GM20431 (cell line): ENCODE results near the gene NXN.
"Not testable (repeated sequence)": the region's sequence is repeated elsewhere in the genome, so short reads cannot be mapped to it uniquely, and the experiment has no call there.

Experiments
- in situ Hi-C: fragments of 300-500 bp; cut with MseI, MboI; formaldehyde crosslinking; loops from one replicate; pipeline ENCODE4 v1.15.0; 2020; ENCODE audit warnings: low sequenced_read_pairs; ENCODE audit not compliant: unreplicated experiment

NXN gene

DNA sequence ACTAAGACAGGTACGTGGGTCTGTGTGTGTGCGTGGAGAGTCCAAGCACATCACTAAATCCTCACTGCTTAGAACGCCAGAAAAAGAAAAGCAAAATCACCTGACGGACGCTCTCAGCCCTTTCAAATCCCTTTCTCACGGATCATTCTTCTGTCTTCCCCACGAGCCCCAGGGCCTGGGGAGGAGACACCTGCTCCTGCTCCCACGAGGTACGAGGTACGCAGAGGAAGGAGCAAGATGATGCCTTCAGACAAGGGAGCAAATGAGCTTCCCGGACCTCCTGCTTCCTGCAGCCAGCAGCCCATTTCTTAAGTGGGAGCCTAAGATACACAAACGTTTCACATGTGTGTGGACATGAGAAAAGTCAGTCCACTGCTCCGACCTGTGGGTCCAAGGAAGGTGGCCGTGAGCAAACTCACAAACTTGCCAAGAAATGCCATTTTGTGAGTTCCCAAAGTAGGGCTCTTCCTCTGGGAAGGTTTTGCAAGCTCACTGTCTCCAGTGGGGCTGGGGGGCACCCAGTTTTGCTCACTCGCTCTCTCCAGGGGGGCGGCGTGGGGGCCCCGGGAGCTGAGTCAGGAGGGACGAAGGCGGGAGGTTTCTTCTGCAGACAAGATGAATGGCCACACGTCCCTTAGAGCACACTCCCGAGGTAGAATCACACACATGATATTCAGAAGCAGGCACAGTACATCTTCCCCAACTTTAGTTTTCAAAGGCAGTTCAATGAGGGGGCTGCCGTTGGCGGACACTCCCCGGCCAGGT lies 129.3 kb downstream of the NXN start:
- in situ Hi-C loops: no loop called here

DNA sequence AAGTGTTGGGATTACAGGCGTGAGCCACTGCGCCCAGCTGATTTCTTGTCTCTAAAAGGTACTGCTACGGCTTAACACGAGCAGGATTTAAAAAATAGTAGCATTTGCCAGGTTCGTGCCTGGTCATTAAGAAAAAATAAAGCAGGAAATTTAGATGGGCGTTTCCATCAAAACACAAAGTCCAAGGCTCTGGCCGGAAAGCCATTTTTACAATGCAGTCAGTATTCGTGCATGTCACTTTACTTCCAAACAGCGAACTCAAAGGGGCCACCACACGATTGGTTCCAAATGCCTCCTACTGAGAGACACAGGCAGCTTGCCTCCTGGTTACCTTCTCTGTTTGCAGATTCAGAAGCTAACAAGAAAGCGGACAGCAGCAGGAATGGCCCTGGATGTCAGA lies 131.2 kb downstream of the NXN start:
- in situ Hi-C loops: no loop called here

DNA sequence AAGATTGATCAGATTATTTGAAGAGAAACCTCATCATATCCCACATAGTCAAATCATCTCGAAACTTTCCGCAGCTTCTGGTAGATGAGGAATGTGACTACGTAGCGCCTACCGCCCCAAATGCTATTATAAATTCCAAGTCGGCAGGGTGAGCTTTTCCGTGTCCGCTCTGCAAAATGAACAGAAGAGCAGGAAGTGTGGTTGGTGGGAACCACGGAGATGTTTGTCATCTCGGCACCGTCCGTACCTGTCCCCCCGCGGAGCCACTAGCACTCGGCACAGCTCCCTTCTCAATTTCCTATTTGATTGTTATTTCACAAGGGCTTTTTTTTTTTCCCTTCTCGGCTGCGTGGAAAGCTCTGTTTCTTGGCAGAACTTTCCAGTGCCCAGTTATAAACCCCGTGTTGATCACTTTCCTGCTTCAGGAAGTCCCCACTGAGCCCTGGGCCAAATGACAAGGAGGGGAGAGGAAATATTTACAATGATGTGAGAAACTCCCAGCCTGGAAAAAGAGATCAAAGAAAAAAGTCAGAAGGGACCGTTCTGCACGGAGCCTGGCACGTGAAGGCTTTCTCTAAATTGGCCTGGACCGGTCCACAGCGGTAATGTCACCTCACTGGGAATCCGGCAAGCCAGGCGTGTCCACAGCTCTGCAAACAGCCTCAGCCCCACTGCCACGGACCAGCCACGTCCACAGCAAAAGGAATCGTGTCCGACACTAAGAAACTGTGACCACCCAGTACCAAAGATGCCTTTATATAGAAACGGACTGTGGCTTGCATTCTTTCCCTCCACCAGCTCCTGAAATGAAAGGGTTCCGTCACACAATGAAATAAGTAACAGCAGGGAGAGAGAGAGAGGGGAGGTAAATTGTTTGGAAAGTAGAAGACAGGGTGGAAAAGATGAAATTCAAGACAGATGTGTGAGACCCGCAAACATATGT lies 132.4 kb downstream of the NXN start:
- in situ Hi-C loops: no loop called here

DNA sequence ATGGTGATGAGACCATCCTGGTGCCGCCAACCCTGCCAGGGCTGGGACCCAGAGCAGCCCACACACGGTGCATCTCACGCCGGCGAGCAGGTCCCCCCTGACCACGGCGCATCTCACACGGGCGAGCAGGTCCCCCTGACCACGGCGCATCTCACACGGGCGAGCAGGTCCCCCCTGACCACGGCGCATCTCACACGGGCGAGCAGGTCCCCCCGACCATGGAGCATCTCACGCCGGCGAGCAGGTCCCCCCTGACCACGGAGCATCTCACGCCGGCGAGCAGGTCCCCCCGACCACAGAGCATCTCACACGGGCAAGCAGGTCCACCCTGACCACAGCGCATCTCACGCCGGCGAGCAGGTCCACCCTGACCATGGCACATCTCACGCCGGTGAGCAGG lies 138.3 kb downstream of the NXN start:
- in situ Hi-C loops: no loop called here

DNA sequence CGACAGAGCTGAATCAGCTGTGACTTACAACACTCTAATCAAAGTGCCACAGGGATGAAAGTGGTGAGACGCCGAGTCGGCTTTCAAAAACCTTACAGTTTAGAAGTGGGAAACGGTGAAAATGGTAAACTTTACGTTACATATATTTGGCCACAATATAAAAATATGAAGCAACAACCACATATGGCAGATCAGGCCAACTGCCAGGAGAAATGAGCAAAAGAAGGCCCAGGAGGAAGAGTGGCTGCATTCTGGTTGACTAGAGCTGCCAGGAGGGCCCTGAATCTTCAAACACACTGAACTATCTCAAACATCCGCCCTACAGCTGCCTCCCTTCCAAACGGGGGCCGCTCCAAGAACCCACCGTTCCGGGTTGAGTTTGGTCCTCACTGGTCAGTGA lies 141.1 kb downstream of the NXN start:
- in situ Hi-C loops: no loop called here

DNA sequence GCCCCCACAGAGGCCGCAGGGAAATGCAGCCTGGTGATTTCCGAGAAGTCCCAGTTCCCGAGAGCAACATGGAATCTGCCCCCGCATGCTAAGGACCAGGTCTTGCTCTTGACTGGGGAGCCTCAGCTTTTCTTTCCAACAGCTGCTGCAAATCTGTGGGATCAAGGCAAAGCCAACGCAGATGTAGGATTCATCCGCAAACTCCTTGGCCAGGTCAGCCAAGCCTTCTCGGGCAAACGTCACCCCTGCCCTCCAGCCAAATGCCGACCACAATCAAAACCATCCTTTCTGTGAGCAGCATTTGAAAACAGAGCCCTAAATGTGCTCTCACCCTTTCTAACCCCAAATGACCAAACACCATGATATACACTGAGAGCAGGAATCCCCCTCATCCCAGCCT lies 143.4 kb downstream of the NXN start:
- in situ Hi-C loops: no loop called here

DNA sequence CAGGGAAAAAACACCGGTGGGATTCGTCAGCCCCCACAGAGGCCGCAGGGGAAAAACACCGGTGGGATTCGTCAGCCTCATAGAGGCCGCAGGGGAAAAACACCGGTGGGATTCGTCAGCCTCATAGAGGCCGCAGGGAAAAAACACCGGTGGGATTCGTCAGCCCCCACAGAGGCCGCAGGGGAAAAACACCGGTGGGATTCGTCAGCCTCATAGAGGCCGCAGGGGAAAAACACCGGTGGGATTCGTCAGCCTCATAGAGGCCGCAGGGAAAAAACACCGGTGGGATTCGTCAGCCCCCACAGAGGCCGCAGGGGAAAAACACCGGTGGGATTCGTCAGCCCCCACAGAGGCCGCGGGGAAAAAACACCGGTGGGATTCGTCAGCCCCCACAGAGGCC lies 143.9 kb downstream of the NXN start:
- in situ Hi-C loops: not testable (repeated sequence)

DNA sequence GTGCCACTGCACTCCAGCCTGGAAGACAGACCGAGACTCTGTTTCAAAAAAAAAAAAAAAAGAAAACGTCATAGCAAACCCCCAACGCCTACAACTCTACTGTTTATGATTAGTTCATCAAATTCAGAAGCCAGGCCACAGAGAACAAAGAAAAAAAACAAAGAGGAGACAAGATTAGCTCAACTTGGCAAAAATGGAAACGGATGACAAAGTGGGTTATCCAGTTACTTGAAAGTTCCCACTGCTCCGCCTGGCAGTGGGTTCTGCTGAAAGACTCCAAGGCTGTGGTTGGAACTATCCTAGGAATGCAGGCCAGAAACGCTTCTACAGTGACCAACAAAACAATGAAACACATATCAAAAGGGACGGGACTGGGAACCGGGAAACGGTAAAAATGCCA lies 144.3 kb downstream of the NXN start:
- in situ Hi-C loops: no loop called here

DNA sequence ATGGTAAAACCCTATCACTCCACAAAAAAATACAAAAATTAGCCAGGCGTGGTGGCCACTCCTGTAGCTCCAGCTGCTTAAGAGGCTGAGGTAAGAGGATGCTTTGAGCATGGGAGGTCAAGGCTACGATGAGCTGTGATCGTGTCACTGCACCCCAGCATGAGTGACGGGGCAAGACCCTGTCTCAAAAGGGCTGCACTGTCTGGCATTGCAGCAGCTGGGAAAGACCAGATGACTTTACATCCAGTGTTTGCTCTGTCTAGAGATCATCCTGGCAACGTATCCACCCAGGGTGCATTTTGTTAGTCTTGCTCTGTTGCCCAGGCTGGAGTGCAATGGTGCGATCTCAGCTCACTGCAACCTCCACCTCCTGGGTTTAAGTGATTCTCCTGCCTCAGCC lies 145.4 kb downstream of the NXN start:
- in situ Hi-C loops: no loop called here

DNA sequence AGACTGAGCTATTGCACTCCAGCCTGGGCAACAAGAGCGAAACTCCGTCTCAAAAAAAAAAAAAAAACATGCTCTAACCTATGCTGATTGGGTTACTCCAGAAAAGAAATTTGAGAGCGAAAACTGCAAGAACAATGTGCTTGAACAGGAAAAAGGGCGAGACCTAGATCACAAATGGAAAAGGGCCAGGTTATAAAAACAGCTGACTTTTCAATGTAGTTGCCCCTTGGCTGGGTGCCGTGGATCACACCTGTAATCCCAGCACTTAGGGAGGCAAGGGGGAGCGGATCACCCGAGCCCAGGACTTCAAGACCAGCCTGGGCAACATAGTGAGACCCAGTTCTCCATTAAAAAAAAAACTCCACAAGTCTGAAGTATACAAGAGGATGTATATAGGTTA lies 148.6 kb downstream of the NXN start:
- in situ Hi-C loops: no loop called here

DNA sequence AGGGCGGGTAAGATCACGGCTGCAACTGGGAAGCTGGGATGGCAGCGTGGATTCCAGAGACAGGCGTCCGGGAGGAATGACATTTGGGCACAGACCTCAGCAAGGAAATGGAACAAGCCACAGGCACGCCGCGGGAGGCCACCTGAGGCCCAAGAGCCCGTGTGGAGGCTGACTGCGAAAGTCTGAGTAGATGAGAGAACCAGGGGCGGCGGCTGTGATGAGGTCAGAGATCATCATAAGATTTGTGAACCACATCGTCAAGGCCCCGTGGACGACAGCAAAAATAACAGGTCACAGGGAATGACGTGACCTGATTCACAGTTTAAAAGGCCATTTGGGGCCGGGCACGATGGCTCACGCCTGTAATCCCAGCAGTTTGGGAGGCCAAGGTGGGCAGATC lies 149.2 kb downstream of the NXN start:
- in situ Hi-C loops: no loop called here

DNA sequence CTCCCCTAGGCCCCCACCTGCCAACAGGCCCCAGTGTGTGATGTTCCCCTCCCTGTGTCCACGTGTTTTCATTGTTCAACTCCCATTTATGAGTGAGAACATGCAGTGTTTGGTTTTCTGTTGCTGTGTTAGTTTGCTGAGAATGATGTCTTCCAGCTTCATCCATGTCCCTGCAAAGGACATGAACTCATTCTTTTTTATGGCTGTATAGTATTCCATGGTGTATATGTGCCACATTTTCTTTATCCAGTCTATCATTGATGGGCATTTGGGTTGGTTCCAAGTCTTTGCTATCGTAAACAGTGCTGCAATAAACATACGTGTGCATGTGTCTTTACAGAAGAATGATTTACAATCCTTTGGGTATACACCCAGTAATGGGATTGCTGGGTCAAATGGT lies 150.0 kb downstream of the NXN start:
- in situ Hi-C loops: not testable (repeated sequence)

DNA sequence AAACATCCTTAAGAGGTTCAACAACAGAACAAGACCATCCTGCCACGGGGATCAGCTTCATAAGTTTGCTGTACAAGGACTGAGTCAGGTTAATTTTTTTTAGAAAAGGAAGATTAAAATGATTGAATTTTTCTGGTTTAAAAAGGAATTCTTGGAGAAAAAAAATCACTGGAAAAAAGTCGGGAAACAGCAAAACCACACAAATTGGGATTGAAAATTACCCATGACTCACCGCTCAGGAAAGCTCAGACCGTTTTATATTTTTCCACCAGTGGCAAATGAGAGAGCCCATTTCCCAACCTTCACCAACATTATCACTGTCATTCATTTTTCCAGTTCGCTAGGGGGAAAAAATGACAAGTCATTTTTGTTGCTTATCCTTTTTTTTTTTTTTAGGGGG lies 150.8 kb downstream of the NXN start:
- in situ Hi-C loops: no loop called here

DNA sequence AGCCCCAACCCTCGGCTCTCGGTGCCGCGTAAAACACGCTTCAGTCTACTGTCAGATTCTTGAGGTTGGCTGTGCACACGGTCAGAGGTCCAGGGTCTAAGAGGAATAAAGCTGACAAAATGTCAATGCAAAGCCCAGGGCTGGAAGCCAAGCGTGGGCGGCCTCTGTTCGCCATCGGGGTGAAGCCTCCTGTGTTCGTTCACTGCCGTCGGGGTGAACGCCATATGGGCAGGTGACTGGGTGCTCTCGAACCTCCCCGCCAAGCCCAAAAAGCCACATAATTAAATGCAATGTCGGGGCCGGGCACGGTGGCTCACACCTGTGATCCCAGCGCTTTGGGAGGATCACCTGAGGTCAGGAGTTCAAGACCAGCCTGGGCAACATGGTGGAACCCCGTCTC lies 152.8 kb downstream of the NXN start:
- in situ Hi-C loops: no loop called here

DNA sequence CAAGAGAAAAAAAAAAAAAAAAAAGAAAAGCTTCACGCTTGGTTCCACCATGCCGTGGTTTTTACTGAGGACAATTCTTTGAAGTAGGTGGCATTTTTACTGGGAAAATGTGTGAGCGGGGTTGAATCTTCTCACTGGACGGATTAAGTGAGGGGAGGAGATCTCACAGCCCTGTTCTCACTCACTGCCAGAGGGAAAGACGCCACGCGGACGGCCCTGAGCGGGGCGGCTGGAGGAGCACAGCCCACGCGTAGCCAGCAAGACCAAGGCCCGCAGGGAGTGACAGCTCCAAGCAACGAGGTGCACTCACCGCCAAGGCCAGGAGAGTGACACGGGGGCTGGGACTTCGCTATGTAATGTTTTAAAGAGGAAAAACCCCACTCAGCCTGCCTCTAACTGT lies 154.4 kb downstream of the NXN start:
- in situ Hi-C loops: no loop called here

DNA sequence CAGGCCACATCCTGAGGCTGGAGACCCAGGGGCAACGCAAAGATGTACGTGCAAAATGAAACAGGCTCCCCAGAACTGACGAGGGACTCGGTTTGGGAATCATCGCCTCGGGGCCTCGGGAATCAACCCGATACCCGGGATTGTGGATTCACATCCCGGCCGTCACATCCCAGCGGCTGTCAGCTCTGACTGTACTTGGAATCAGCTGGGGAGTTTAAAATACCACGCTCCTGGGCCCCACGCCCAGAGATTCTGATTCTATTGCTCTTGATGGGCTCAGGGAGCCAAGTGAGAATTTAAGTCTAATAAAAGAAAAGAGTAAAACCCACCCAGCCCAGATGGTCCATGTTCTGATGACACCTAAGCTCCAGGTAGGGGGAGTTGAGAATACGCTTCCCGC lies 155.2 kb downstream of the NXN start:
- in situ Hi-C loops: no loop called here

DNA sequence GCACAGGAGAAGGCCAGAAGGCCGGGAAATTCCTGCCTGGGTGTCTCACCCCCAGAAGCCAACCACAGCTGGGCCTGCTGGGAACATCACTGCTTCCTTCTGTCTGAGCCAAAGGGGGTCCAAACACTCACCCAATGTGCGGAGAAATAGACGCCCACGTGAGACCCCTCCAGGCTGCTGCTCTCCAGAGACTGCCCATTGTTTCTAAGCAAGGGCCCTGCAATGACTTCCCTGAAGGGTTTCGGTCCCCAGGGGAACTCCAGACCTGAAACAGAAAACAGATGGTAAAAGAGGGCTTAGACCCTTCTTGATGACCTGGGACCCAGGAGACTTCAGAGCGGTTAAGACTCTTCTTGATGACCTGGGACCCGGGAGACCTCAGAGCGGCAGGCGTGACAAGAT lies 156.1 kb downstream of the NXN start:
- in situ Hi-C loops: no loop called here

DNA sequence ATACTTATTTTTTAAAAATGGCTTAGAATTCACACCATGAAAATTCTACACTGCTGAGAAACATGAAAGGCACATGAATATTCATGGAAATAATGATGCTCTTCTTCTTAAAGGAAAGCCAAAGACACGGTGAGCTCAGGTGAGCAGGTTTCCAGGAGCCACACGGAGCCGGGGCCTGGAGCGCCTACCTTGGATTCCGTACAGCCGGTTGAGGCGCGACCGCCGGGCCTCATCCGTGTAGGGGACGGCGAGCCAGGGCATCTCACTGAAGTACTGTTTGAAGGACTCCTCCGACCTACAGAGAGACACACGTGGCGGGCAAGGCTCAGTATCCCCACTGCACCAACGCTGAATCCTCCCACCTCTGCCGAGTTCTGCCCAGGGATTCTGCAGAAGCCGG lies 160.3 kb downstream of the NXN start:
- in situ Hi-C loops: no loop called here

DNA sequence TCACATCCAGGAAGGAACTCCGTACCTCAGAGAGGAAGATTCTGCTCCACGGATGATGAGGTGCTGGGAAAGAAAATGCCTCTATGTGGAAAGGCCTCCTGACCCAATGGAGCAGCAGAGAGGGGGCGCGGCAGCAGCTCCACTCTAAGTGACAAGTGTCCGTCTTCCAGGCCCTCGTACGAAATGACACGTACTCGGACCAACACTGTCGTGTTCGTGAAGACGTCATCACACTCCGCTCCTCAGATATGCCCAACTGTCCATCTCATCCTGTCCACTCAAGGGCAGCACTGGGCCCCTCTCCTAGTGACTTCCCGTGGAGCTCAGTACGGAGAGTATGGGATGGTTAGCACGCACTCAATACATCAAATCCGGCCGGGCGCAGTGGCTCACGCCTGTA lies 165.2 kb downstream of the NXN start:
- in situ Hi-C loops: no loop called here

DNA sequence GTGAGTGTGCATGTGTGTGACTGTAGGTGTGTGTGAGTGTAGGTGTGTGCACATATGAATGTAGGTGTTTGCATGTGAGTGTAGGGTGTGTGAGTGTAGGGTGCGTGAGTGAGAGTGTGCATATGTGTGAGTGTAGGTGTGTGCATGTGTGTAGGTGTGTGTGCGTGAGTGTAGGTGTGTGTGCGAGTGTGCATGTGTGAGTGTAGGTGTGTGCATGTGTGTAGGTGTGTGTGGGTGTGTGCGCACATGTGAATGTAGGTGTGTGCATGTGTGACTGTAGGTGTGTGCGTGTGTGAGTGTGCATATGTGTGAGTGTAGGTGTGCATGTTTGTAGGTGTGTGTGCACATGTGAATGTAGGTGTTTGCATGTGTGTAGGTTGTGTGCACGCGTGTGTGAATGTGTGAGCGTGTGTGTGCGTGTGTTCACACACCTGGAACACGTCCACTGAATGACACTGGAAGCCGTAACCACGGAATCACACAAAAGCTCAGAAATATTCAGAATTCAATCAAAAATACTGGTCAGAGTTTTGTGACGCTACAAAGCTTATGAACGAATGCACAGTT lies 166.9 kb downstream of the NXN start:
- in situ Hi-C loops: no loop called here
